Suprapubic skin (tissue), 3 donors: ENCODE measurements around the gene FCHO2.

ENCODE experiments used
- POLR2AphosphoS5 ChIP-seq, 3 donors: sonication (generic); formaldehyde crosslinking; IDR thresholded peaks; one replicate each; pipeline ENCODE4 v1.6.1; 2017; ENCODE audit warnings: antibody characterized with exemption in 3 of 3
- TF ChIP-seq, protein P1 (sequence below), 2 donors: fragments of 200-600 bp in 1 of 2; fragments of 450-650 bp in 1 of 2; sonication (generic) in 1 of 2; IDR thresholded peaks; one replicate each; pipeline ENCODE4 v1.5.1; 2016 to 2019; ENCODE audit warnings: antibody characterized with exemption in 2 of 2, mild to moderate bottlenecking in 1 of 2, moderate library complexity in 1 of 2

DNA sequence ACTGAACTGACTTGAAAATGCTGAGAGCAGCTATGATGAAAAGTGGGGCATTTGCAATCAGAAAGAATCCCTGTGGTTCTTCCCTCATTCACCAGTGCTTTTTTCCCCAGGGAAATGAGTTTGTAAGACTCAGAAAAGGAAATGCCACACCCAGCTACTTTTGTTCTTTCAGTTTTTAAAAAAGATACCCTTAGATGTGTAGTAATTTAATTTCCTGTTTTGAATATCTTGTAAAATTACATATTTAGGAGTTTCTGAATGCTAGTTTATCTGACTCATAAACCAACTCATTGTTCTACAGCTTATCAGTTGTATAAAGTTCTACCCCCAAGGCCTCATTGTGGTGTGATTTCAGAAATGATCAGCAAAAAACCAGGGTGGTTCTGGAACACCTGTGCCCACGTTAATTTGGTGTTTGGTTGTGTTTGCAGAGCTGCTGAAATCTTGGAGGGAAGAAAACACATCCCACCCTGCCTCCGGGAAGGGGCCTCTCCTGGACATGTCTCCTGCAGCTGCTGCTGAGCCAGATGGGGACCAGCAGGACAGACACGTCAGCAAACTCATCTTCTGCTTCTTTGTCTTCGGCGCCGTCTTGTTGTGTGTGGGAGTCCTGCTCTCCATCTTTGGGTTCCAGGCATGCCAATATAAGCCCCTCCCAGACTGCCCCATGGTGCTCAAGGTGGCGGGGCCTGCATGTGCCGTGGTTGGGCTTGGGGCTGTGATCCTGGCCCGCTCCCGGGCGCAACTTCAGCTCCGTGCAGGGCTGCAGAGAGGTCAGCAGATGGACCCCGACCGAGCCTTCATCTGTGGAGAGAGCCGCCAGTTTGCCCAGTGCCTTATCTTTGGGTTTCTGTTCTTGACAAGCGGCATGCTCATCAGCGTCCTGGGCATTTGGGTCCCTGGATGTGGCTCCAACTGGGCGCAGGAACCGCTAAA is 167.3 kb downstream of the FCHO2 start:
- TF ChIP-seq, protein P1, sequence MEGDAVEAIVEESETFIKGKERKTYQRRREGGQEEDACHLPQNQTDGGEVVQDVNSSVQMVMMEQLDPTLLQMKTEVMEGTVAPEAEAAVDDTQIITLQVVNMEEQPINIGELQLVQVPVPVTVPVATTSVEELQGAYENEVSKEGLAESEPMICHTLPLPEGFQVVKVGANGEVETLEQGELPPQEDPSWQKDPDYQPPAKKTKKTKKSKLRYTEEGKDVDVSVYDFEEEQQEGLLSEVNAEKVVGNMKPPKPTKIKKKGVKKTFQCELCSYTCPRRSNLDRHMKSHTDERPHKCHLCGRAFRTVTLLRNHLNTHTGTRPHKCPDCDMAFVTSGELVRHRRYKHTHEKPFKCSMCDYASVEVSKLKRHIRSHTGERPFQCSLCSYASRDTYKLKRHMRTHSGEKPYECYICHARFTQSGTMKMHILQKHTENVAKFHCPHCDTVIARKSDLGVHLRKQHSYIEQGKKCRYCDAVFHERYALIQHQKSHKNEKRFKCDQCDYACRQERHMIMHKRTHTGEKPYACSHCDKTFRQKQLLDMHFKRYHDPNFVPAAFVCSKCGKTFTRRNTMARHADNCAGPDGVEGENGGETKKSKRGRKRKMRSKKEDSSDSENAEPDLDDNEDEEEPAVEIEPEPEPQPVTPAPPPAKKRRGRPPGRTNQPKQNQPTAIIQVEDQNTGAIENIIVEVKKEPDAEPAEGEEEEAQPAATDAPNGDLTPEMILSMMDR (IDR thresholded peaks at IDR 0.05), result no peak
- no peak for TF ChIP-seq POLR2AphosphoS5 (IDR thresholded peaks at IDR 0.05)
